H1 (cell line): ENCODE measurements around the gene MARCHF9.

Source experiments
- CBX5 ChIP-seq: fragments of 300-800, 300-1000 bp; sonication (generic); IDR thresholded peaks from 2 replicates; pipeline ENCODE4 v1.7.1; 2016; ENCODE audit warnings: antibody characterized with exemption, low read length, low read depth
- EZH2 ChIP-seq: fragments of 200-600 bp; sonication (generic); IDR thresholded peaks from 2 replicates; pipeline ENCODE4 v1.7.1; 2012; ENCODE audit warnings: low read depth, mild to moderate bottlenecking, moderate library complexity, low read length, inconsistent platforms; ENCODE audit not compliant: severe bottlenecking
- NRF1 ChIP-seq: IDR thresholded peaks from 2 replicates; pipeline ENCODE4 v1.6.1; 2011; ENCODE audit warnings: mild to moderate bottlenecking, low read depth, low read length, improper control_type of control experiment
- POLR2A ChIP-seq, 2 experiments: IDR thresholded peaks; 1 replicate in 1 of 2; 2 replicates in 1 of 2; pipeline ENCODE4 v1.6.1; 2011; ENCODE audit warnings: low read depth in 2 of 2, low read length in 2 of 2, mild to moderate bottlenecking in 2 of 2; ENCODE audit errors: control extremely low read depth in 1 of 2
- POLR2AphosphoS5 ChIP-seq: IDR thresholded peaks from 2 replicates; pipeline ENCODE4 v1.6.1; 2011; ENCODE audit warnings: low read depth, low read length
- RFX5 ChIP-seq: IDR thresholded peaks from 2 replicates; pipeline ENCODE4 v1.6.1; 2011; ENCODE audit warnings: low read depth, low read length, improper control_type of control experiment, borderline replicate concordance
- SP1 ChIP-seq: IDR thresholded peaks from 2 replicates; pipeline ENCODE4 v1.6.1; 2011; ENCODE audit warnings: low read depth, low read length
- ZNF274 ChIP-seq: IDR thresholded peaks from 2 replicates; pipeline ENCODE4 v1.7.0; 2012; ENCODE audit warnings: low read length, borderline replicate concordance; ENCODE audit errors: extremely low read depth
- TF ChIP-seq, protein P1 (sequence below), 3 experiments: IDR thresholded peaks; 1 replicate in 2 of 3; 2 replicates in 1 of 3; pipeline versions ENCODE4 v1.5.1 to v1.6.1; 2011; ENCODE audit warnings: low read length in 3 of 3, mild to moderate bottlenecking in 3 of 3, inconsistent platforms in 2 of 3, low read depth in 1 of 3, moderate library complexity in 1 of 3; ENCODE audit not compliant: insufficient read depth in 1 of 3; ENCODE audit errors: control extremely low read depth in 1 of 3

DNA sequence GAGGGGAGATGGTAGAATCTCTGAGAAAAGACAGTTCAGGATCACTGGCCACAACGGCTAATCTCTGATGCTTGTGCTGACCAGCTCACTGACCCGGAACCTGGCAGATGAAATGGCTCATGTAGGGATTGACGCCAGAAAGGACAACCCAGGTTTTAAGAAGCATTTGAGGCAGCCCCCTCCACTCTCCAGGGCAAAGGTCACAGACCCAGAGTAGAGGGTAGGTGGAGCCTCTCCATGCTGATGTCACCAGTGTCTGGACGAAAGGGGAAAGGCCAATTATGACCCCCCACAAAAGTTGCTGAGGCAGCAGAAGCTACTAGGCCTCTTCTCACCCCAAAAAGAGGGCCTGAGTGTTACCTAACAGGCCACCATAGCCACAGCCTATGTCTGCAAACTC, 15.8 kb downstream of the MARCHF9 start:
- TF ChIP-seq SP1: no peak
- no peak for TF ChIP-seq POLR2A (IDR thresholded peaks at IDR 0.05; ENCODE audit: control extremely low read depth in 1 of 2, low read depth in 2 of 2, low read length in 2 of 2)
- TF ChIP-seq, protein P1, sequence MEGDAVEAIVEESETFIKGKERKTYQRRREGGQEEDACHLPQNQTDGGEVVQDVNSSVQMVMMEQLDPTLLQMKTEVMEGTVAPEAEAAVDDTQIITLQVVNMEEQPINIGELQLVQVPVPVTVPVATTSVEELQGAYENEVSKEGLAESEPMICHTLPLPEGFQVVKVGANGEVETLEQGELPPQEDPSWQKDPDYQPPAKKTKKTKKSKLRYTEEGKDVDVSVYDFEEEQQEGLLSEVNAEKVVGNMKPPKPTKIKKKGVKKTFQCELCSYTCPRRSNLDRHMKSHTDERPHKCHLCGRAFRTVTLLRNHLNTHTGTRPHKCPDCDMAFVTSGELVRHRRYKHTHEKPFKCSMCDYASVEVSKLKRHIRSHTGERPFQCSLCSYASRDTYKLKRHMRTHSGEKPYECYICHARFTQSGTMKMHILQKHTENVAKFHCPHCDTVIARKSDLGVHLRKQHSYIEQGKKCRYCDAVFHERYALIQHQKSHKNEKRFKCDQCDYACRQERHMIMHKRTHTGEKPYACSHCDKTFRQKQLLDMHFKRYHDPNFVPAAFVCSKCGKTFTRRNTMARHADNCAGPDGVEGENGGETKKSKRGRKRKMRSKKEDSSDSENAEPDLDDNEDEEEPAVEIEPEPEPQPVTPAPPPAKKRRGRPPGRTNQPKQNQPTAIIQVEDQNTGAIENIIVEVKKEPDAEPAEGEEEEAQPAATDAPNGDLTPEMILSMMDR (IDR thresholded peaks at IDR 0.05; ENCODE audit: control extremely low read depth in 1 of 3, insufficient read depth in 1 of 3, low read depth in 1 of 3, low read length in 3 of 3): no peak
- no peak for TF ChIP-seq ZNF274
- no peak for TF ChIP-seq POLR2AphosphoS5
- TF ChIP-seq RFX5: no peak
- TF ChIP-seq CBX5: no peak
- no peak for TF ChIP-seq NRF1
- TF ChIP-seq EZH2: no peak
